Measurements from ENCODE around the gene ZNF768.
"Not testable (repeated sequence)": the region's sequence is repeated elsewhere in the genome, so short reads cannot be mapped to it uniquely, and the experiment has no call there.

The ZNF768 gene

DNA sequence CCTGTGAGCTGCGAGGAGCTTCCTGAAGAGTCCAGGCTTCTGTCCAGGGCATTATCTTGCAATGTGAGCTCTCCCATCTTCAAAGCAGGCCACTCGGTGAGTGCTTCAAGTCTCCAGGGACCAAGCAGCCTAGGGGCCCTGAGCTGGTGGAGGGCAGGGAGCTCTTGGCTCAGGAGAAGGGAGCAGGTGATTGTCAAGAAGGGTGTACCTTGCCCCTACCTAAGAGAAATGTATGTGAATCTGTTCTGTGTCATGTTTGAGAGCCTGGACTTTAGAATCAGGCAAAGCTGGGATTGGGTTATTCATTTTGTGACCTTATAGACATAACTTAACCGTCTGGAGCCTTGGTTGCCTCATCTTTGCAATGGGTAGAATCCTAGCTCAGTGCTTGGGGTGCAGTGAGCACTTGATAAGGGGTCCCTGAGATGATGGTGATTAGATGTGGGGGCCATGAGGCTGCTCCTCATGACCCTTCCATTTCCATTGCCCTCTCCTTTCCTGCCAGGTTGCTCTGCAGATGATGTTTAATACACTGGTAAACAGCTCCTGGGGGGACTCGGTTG, 15.9 kb downstream of the ZNF768 start:
- no peak for DNase-seq (ENCODE audit: low spot score)

DNA sequence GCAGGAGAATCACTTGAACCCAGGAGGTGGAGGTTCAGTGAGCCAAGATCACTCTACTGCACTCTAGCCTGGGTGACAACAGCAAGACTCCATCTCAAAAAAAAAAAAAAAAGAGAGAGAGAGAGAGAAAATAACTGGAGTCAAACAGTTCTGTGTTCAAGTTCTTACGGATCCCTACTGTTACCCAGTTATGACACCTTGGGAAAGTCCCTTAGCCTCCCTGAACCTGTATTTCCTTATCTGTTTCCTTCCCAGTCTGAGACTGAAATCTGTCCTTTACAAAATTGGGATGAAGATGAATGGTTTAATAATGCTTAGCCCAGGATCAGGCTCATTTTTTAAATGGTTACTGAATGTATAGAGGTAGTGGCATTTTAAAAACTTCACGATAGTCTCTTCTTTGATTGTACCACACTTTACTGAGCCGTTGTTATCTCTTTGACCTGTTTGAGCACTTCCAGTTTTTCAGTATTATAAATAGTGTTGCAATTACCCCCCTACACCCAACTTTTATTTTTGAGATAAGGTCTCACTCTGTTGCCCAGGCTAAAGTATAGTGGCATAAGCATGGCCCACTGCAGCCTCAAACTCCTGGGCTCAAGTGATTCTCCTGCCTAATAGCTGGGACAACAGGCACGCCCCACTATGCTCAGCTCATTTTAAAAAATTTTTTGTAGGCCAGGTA, 17.1 kb downstream of the ZNF768 start:
- no peak for DNase-seq (ENCODE audit: low spot score)

DNA sequence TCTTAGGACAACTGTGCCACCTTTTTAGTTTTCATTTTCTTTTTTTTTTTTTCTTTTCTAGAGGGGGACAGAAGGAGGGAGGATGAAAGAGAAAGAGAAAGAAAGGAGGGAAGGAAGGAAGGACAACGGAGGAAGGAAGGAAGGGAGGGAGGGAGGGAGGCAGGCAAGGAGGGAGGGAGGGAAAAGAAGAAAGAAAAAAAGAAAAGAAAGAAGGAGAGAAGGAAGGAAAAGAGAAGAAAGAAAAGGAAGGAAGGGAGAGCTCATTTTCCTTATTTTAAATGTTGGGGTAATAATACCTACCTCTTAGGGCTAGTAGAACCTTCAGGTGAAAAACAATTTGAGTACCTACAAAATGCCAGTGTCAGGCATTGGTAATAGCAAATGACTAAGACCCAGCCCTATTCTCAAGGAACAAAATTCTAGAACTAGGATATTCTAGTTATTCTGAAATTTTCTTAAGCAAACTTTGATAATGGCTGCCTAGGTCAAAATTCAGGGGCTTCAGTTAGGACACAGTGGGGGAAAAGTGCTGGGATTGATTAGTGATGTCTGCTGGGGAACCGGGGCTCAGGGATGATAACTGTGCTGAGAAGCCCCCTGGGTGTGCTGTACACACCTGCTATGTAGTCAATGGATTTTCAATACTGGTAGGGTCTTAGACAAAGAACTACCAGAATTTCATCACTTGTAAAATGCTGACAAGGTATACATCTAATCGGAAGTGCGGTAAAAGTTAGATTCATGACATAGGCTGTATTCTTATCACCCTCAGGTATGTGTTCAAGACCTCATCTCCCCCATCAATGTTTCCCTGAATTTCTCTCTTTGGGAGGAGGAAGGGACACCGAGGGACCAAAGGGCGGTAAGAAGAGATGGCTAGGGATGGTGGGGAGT, 22.7 kb downstream of the ZNF768 start:
- no peak for DNase-seq (ENCODE audit: low spot score)

DNA sequence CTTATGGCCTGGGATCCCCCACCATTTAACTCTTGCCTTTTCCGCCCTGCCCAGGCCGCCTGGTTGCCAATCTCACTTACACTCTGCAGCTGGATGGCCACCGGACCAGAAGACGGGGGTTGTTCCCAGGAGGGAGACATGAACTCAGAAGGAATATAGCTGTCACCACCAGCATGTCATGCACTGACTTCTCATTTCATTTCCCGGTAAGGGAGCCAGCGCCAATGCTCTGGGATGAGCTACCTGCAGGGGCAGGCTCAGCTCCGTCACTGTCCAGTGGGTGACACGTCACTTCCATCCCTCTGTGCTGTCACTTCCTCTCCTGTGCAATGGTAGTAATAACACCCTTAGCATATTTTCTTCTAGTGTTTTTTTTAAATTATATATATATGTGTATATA, 27.1 kb downstream of the ZNF768 start:
- DNase-seq (ENCODE audit: low spot score), result no peak

DNA sequence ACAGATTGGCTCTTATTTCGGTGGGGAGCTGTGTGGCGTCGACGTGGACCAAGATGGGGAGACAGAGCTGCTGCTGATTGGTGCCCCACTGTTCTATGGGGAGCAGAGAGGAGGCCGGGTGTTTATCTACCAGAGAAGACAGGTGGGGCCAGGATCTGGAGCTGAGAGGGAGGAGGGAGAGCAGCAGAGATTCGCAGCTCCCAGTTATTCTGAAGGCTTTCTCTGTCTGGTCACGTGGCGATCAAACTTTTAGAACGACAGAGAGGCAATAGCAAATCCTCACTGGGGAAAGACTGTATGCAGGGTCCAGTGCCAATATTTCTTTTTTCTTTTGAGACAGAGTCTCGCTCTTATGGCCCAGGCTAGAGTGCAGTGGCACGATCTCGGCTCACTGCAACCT, 31.7 kb downstream of the ZNF768 start:
- no peak for DNase-seq (ENCODE audit: low spot score)

DNA sequence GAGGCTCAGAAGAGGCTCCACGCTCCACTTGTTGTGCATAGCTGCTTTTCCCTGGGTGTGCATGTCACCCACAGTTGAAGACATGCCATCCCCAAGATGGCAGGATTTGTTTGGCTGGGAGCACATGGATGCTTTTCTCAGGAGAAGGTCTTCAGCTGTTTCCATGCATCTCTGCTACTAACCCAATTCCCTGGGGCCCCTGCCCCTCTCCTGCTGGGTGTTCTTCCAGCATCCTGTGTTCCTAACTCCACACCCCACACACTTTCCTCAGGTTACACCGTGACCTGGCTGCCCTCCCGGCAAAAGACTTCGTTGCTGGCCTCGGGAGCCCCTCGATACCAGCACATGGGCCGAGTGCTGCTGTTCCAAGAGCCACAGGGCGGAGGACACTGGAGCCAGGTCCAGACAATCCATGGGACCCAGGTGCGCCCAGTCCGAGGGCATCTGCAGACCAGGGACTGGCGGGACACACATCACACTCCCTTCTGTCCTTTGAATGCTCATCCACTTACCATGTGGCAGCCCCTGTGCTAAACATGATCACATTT, 32.4 kb downstream of the ZNF768 start:
- no peak for DNase-seq (ENCODE audit: low spot score)

DNA sequence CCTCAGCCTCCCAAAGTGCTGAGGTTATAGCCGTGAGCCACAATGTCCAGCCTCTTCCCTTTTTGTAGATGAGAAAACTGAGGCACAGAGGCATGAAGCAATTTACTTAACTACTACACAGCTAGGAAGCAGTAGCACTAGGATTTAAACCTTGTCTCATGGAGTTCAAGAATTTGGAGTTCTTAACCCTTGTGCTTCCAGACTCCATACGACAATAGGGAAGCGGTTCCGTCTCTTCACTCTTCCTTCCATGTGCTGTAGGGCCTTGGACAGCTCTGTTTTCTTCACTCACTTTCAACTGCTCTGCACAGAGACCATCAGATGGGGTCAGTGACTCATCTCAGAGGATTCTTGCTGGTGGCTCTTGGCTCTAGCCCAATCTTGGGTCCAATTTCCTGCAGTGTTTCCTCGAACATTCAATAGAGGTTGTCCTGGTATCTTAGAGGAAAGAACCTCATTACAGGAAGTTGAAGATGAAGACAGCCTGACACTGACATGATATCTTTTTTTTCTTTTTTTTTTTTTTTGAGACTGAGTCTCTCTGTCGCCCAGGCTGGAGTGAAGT, 34.5 kb downstream of the ZNF768 start:
- no peak for DNase-seq (ENCODE audit: low spot score)

DNA sequence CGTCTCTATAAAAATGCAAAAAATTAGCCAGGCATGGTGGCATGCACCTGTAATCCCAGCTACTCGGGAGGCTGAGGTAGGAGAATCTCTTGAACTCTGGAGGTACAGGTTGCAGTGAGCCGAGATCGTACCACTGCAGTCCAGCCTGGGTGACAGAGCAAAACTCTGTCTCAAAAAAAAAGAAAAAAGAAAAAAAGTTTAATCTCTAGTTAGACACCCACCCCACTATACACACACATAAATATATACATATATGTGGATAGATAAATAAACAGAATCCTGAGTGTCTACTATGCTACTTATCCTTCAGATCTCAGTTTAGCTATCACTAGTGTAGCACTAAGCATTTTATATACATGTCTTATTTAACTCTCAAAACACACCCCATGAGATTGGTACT, 35.1 kb downstream of the ZNF768 start:
- DNase-seq (ENCODE audit: low spot score), result no peak

DNA sequence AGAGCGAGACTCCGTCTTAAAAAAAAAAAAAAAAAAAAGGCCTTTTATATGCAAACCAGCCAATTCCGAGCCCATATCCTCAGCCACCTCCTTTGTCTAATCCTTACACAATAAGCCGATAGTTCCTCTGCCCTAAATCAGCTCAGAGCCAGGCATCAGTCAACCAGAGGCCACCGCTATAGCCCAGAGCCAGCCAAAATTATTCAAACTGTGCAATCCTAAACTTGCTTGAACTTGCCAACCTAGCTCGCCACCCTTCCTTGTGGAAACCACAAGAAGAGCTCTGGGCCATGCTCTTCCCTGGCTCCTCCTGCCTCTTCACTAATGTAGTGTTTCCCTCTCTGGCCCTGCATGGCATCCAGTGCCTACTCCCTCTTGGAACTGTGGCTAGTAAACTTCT, 36.2 kb downstream of the ZNF768 start:
- DNase-seq (ENCODE audit: low spot score), result no peak

DNA sequence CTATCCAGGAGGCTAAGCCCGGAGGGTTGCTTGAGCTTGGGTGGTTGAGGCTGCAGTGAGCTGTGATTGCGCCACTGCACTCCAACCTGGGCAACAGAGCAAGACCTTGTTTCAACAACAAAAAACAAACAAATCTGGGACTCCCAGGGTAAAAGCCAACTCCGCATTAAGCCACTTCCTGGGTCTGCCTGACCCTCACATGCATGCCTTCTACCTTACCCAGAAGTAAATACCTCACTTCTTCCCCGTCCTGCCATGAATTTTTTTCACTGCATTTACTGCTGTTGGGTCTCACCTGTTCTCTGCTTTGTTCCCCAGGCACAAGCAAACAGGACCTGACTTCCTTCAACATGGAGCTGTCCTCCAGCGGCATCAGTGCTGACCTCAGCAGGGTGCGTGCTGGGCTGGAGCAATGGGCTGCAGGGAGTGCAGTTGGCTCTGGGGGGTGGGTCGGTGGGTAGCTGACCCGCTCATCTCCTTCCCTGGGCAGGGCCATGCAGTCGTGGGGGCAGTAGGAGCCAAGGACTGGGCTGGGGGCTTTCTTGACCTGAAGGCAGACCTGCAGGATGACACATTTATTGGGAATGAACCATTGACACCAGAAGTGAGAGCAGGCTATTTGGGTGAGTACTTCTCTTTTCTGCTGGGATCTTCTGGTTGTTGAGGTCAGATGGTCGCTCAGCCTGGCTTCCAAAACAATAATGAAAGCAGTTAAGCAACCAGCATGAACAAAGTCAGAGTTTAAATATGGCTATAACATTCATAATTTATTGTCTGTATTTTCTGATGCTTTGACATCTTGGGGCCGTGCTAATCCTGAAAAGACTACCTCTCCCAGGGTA, 37.4 kb downstream of the ZNF768 start:
- no peak for DNase-seq (ENCODE audit: low spot score)

DNA sequence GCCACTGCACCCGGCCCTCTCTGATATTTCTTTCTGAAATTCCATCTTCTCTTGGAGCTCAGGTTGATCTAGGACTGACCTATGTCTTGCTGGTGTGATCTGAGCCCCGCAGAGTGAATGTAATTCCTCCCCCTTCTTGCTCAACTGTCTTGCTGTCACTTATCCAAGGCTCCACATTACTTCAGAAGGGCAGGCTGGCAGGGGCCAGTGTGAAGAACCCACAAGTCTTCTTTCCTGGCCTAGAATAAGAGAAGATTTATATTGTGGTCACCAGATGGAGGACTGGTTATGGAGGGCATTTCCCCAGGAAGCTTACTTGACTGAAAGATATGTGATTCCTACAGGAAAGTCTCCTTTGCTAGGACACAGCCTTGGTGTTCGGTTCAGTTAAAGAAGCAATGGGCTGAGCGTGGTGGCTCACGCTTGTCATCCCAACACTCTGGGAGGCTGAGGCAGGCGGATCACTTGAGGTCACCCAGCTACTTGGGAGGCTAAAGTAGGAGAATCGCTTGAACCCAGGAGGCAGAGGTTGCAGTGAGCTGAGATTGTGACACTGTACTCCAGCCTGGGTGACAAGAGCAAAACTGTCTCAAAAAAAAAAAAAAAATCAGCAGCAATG, 40.4 kb downstream of the ZNF768 start:
- DNase-seq (ENCODE audit: low spot score), result no peak

DNA sequence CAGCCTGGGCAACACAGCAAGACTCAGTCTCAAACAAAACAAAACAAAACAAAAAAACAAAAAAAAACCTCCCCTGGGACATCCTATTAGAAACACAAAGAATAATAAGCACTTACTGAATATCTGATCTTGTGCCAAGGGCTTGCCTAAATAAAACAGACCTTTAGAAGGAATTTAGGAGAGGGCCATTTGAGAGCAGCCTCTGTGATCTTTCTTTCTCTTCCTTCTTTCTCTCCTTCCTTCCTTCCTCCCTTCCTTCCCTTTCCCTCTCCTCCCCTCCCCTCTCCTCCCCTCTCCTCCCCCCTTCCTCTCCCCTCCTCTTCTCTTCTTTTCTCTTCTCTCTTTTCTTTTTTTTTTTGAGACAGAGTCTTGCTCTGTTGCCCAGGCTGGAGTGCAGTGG, 41.5 kb downstream of the ZNF768 start:
- no peak for DNase-seq (ENCODE audit: low spot score)

DNA sequence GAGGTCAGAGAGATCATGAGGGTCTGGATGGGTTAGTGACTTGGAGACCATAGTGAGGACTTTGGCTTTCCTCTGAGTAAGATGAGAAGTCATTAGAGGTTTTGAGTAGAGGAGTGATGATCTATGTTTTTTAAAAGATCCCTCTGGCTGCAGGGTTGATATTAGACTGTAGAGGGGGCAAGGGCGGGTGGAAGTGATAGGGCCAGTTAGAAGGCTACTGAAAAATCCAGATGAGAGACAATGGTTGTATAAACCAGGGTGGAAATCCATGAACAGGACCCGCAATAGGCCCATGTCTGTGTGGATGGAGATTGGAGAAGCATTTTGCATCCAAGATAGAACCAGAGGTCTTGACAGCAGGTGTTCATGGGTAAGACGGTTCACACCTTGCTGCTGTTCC, 44.0 kb downstream of the ZNF768 start:
- no peak for DNase-seq (ENCODE audit: low spot score)

DNA sequence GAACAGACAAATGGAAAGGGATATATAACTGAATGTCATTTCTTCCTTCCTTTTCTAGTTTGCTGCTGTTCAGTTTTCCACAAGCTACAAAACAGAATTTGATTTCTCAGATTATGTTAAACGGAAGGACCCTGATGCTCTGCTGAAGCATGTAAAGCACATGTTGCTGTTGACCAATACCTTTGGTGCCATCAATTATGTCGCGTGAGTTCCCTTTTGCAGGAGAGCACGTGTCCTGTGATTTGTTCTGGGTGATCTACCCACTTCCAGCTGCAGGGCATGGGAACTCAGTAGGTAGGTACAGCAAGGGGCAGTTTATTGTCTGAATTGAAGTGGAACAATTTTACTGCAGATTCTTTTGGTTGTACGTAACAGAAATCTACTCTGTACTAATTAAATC, 45.0 kb downstream of the ZNF768 start:
- DNase-seq (ENCODE audit: low spot score), result no peak

DNA sequence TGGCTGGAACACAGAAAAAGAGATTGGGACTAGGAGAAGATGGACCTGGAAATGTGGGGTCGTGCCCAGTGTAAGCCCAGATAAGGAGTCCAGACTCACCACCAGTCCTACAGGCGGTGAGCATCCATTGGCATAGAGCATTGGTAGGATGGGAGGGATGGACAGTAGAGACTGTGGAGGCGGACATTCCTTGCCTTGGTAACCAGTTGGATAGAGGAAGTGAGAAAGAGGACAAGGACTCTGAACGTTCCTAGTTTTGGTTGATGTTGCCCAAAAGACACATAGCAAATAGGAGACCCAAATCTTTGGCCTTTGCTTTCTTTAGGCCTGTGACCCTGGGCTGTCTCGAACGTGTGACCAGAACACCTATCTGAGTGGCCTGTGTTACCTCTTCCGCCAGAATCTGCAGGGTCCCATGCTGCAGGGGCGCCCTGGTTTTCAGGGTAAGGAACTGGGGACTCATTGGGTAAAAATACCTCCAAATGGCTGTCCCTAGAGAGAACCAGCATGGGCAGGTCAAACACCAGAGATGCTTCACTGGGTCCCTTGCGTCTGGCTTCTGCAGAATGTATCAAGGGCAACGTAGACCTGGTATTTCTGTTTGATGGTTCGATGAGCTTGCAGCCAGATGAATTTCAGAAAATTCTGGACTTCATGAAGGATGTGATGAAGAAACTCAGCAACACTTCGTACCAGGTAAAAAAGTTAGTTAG, 47.4 kb downstream of the ZNF768 start:
- DNase-seq (ENCODE audit: low spot score), result no peak

DNA sequence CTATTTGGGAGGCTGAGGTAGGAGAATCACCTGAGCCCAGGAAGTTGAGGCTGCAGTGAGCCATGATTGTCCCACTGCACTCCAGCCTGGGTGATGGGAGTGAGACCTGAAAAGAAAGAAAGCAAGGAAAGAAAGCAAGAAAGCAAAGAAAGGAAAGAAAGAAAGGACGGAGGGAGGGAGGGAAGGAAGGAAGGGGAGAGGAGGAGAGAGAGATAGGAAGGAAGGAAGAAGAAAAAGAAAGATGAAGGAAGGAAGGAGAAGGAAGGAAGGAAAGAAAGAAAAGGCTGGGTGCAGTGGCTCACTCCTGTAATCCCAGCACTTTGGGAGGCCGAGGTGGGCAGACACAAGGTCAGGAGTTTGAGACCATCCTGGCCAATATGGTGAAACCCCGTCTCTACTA, 48.6 kb downstream of the ZNF768 start:
- DNase-seq (ENCODE audit: low spot score), result not testable (repeated sequence)

DNA sequence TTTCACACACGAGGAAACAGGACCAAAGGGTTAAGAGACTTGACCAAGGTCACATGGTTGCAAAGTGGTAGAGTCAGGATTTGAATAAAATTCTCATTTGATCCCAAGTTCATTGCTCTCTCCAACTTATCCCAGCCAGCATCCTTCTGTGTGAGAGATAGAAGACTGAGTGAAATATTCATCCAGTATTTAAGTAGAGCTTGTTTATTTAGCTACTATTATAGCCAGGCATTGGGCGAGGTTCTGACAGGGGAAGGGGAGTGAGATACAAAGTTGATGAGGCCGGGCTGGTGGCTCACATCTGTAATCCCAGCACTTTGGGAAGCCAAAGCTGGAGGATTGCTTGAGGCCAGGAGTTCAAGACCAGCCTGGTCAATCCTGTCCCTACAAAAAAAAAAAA, 49.4 kb downstream of the ZNF768 start:
- no peak for DNase-seq (ENCODE audit: low spot score)

DNA sequence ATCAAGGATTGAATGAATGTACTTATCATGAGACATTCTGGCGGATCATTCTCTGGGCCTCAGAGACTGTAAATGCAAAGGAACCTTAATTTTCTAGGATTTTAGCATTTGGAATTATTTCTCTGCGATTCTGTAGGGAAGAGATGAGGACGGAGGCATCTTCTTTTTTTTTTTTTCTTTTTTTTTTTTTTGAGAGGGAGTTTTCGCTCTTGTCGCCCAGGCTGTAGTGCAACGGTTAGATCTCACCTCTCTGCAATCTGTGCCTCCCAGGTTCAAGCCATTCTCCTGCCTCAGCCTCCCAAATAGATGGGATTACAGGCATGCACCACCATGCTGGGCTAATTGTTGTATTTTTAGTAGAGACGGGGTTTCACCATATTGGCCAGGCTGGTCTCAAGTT, 51.7 kb downstream of the ZNF768 start:
- DNase-seq (ENCODE audit: low spot score), result no peak

DNA sequence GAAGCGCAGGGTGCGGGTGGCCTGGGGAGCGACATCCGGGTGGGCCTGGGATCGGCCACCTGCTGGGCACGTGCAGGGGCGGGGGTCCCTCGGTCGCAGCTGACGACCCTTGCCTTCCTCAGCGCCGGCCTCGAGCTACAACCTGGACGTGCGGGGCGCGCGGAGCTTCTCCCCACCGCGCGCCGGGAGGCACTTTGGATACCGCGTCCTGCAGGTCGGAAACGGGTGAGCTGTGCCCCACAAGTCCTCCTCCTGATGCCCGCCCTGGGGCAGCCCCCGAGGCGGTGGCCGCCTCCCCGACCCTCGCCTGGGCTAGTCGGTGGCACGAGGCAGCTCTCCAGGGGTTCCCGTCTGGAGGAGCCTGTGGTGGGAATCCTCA, 52.3 kb downstream of the ZNF768 start:
- no peak for DNase-seq (ENCODE audit: low spot score)

Measured in germinal center (tissue), 1 donor.